Stimulated activated CD4-positive, alpha-beta T cell treated with anti-CD3 and anti-CD28 coated beads, Interleukin-1b, Interleukin-23, amount 100 ng/mL, for 48 hours (primary cell): ENCODE results near the gene ABCB10.
A peak's percentile ranks its signal among the peaks of the same experiment; 100 is the strongest.
"Not testable (repeated sequence)": the region's sequence is repeated elsewhere in the genome, so short reads cannot be mapped to it uniquely, and the experiment has no call there.

ENCODE experiments used
- DNase-seq: peaks from one replicate; pipeline ENCODE4 v3.0.0-alpha.2; 2020

The ABCB10 gene

DNA sequence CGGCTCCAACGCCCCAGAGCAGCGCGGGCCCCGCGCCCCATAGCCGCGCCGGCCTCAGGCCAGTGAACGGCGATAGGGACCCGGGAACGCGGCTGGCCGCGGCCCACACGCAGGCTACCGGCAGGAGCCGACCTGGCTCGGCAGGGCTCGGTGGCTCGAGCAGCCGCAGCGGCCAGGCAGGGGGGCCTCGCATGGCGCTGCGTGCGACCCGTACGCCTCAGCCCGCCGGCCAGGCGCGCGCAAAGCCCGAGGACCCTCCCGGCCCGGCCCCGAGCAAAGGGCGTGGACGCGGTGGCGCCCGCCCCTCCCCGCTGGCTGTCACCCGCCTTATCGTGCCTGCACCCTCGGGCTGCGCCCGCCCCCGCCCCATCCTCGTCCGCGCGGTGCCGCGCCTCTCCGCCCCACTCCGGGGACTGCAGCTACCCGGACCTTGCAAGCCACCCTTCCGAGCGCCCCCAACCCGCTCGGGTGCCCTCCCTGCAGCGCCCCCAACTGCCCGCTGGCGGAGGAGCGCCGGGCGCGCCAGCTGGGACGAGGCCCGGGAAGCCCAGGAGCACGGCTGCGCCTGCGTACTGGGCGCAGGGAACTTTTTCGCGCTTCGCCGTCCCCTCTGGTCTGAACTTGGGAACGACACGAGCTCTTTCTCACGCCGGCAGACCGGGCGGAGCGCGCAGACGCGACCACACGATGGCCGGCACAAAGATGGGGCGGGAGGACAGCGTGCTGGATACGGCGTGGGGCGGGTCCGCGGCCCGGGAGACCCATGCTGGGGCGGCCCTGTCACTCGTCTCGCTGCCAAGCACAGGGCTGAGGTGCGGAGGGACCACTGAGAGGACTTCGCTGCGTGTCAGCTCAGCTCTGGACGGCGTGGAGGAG is at the start of gene ABCB10:
Gene ABCB10, minus strand, starts transcription at position 248 of the 876 bp plus-strand sequence. Its CDS starts 55 bp downstream, at position 193.
- peak; percentile 89 for DNase-seq

DNA sequence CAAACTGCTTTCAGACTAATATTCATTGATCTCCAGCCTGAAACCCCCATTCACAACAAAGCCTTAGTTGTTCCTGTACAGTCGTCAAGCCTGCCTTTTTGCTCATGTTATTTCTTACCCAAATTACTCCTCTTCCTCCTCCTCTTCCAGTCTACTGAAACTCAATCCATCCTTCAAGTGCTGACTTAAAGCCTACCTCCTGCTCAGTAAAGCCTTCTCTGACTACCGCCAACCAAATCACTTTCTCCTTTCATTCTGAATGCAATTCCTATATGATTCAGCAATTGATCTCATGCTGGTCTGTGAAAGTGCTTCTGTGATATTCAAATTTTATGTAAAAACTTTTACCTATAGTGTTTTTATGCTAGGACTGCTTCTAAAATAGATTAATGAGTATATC is 48.9 kb upstream of the ABCB10 start:
- DNase-seq, result no peak

DNA sequence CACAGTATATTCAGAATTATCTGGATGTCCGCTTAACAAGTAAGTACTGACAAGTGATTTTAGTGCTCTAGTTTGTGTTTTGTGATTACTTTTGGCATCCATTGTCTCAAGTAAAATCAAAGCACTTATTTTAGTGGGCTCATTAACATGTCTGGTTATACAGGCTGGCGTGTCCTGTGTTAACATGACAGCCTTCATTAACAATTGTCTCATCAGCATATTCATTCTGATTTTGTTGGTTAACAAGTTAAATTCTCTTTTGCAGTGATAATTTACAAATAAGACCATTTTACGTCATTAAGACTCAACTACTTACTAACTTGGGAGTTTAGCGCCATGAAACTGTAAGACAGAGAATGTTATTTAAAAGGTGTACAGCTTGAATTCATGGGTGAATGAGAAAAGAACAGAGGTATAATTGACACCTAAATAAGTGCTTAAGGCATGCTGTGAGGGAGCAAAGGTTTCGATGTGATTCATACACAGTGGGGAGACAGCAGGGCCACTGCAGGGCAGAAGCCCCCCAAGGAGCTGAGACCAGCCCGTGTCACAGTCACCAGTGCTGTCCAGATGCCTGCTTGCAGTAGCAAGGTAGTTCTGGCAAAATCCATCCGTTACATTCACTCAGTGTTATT is 45.0 kb upstream of the ABCB10 start:
- no peak for DNase-seq

DNA sequence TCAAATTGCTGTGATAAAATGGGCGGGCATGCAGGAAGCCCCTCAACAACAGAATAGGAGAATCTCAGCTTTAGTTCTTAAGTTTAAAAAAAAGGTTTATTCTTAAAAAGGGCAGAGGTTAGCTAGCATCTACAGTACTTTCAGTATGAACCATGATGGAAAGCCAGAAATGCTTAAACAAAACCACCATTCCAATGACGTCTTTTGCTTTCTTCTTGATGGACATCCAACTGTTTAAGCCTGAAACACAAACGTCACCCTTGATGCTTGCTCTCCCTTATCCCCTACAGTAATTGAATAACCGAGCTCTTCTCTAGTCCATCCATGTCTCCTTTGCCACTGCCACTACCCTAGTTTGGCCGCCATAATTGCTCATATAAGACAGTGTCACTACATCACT is 41.7 kb upstream of the ABCB10 start:
- DNase-seq, result no peak

DNA sequence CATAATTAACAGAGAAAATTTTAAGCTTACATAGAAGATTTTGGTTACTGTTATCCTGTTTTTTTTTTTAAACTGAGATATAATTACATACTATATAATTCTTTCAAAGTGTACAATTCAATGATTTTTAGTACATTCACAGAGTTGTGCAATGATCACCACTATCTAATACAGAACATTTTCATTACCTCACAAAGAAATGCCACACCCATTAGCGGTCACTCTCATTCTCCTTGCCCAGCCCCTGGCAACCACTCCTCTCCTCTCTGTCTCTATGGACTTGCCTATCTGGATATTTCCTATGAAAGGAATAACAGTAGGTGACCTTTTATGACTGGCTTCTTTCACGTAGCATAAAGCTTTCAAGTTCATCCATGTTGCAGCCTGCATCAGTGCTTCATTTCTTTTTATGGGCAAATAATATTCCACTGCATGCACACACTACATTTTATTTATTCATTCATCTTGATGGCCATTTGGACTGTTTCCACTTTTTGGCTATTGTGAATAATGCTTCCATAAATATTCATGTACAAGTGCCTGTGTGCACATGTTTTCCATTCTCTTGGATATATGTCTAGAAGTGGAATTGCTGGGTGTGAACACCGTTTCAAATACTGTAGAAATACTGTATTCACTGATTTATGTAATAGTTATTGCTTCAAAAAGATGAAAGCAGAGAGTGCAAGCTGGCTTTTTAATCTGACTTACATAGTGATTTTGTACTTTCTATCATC is 40.9 kb upstream of the ABCB10 start:
- no peak for DNase-seq

DNA sequence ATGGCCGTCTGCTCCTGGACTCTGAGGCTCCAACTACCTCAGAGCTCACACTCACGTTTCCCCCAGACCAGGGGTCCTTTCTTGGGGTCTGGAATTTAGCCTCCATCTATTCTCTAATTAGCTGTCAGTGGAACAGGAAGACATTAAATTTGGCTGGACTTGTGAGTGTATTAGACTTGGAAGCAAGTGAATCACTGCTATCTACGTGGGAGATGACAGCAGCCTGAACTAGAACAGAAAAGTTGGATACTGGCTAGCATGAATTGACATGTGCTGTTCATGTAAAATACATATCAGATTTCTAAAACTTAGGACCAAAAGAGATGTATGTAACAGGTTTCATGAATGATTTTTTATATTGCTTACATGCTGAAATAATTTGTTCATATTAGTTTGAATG is 39.4 kb upstream of the ABCB10 start:
- DNase-seq, result no peak

DNA sequence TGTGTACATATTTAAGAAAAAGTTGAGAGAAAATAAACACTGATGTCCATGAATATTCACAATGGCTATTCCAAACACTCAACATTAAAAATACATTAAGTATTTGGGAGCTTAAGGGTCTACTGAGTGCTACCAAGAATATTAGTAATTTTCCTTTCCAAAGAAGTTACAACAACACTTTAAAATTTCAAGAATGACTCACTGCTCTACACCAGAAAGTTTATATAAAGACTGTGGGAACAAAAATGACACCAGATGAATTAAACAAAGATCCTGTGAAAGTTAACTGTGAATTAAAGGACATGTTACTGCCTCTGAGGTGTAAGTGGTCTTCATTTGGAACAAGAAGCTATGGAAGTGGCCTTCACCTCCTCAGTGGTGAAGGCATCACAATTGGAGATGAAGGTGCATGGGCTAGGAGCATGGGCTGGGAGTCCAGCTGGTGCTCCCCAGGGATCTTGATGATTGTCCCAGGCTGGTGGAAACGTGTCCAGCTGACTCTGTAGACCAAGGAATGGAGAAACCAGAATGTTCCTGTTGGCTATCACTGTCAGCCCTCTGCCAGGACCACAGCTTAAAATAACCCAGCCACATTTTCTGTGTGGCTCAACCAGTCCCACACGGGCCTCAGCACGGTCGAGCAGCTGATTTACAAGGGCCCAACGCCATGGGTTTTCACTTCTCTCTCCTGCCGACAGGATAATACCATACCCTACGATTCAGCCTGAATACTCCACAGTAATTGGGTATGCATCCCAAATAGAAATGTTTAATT is 38.6 kb upstream of the ABCB10 start:
- no peak for DNase-seq

DNA sequence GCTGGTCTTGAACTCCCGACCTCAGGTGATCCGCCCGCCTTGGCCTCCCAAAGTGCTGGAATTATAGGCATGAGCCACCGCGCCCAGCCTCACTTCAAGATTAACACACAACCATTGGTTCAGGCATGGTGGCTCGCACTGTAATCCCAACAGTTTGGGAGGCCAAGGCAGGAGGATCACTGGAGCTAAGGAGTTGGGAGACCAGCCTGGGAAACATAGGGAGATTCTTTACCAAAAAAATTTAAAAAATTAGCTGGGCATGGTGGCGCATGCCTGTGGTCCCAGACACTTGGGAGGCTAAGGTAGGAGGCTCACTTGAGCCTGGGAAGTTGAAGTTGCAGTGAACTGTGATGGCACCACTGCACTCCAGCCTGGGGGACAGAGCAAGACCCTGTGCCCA is 37.4 kb upstream of the ABCB10 start:
- not testable (repeated sequence) for DNase-seq

DNA sequence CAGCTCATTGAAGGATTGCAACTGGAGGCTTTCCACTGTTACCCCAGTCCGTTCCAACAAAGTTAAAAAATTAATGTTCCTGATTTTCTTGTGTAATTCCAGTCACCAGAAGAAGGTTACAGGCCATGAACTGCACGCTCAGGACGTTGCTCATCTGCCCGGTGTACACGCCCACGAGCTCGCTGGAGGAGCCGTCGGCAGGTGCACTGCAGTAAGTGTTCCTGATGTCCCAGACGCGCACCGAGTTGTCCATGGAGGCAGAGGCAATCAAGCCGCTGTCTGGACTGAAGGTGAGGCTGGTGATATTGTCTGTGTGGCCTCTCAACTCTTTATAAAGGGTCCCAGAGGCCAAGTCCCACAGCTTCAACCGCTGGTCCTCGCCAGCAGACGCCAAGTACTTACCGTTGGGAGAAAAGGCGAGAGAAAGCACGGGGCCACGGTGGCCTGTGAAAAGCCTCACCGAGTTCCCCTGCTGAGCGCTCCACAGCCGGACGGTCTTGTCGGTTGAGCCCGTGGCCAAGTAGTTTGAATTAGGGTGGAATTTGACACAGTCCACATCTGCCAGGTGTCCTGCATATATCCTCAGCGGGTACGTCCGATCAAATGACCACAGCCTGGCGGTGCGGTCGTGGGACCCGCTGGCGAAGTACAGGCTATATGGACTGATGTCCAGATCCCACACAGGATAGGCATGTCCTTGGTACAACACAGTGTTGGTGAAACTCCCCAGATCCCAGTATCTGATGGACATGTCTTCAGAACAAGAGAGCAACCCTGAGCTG is 35.9 kb upstream of the ABCB10 start:
- no peak for DNase-seq

DNA sequence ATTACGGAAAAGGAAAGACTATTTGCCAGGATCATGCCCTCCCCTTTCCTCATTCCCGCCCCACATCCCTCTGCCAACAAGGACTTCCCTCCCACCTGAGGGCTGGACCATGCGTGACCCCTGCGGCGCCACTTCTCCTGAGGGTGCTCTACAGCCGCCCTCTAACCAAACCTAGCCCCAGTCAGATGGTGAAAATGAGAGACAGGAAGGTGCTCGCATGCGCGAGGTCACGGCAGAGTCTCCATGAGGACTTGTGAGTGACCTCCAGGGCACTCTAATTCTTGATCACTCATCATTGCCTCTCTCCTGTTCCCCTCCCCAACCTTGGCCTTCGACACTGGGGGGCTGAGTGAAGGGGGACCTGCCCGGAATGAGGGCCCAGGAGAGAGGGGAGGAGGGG is 35.3 kb upstream of the ABCB10 start:
- DNase-seq, result no peak

DNA sequence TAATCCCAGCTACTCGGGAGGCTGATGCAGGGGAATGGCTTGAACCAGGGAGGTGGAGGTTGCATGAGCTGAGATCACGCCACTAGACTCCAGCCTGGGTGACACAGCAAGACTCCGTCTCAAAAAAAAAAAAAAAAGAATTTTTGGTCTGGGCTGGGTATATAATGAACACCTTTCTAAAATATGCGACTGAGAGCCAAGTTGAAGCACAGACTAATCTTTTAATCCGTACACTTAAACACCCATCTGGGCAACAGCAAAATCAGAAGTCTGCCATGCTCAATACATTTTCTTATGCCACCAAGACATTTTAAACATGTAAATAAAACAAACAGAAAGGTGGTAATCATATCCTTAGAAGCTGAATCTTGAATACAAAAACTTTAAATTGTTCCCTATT is 31.6 kb upstream of the ABCB10 start:
- no peak for DNase-seq

DNA sequence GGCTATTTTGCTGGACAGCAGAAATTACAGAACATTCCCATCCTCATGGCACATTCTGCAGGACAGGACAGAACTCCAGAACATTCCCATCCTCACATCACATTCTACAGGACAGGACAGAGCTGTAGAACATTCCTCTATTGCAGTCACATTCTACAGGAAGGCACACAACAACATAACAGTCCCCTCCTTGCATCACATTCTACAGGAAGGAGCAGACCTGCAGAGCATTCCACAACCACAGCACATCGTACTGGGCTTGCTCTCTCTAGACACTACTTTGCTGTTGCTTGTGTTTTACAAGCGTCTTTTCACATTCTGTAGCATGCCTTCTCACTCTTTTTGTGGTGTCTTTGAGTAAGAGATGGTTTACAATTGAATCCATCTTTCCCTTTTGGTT is 26.8 kb upstream of the ABCB10 start:
- DNase-seq, result no peak

DNA sequence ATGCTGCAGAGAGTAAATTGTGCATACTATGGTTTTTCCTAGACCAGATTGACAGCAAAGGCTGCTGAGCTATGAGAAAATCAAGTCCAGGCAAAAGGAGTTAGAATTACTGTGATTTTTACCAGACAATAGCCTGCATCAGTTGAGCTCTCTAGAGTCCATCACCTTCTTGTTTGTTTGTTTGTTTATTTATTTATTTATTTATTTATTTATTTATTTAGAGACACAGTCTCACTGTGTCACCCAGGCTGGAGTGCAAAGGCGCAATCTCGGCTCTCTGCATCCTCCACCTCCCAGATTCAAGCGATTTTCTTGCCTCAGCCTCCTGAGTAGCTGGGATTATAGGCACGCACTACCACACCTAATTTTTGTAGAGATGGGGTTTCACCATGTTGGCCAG is 24.2 kb upstream of the ABCB10 start:
- no peak for DNase-seq

DNA sequence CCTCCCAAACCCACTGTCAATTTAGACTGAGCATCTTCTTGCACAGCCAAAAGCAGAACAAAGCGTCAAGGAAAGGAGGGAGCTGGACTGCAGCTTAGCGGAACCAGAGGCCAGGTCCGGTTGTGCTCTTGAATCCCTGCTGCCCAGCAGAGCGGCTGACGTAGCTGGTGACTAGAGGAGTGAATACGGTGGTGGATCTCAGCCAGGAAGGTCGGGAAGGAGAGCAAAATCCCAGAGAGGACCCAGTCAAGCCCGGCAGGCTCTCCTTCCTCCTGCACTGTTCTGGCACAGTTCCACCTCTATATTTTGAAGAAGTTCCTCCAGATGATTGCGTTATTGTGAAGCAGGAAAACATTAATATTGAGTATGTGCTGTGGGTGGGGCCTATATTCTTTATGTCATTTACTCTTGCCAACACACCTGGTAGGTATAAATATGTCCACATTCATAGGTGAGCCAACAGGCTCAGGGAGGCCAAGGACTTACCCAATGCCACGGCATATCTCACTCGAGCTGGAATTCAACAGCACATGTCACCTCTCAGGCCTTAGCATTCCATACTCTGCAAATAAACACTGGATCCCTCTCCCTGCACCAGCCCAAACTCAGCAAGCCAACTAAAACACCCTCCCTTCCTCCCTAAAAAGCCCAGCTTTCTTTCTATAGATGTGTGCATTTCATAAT is 23.6 kb upstream of the ABCB10 start:
- no peak for DNase-seq

DNA sequence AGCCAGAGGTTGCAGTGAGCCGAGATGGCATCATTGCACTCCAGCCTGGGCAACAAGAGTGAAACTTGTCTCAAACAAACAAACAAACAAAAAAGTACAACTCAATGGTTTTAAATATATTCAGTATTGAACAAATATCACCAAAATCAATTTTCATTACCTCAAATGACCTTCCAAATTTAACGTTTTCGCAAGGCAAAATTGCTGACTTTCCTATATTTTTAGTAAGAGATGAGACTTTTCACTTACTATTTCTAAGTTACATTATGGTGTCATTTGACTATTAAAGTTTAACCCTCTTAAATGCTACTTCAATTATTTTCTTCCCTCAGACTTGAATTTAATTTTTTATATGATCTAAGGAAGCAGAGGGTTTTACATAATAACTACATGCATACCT is 23.0 kb upstream of the ABCB10 start:
- DNase-seq, result no peak

DNA sequence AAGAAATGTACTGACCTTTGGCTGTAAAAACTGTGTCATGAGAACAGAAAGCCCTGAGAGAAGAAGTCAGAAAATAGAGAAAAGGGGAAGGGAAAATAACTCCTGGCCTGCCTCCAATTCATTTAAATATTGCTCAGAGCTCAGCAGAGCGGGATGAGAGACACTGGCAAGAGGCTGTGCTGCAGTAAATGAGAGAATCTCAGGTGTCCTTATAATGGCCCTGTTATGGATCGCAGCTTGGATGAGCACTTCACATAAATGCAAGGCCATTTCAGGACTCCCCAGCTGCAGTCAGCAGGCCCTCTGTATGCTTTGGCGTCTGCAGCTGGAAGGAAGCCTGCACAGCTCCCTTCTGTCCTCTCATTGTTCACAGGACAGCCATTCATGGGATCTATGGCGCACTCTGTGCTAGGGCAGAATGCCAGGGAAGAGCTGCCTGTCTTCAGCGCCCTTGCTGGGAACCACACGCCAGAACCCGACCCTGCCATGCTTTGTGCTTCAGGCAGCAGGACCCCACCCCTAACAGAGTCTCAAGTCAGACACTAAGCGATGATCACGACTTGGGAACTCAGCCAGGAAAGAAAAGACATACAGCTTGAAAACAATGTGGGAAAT is 20.7 kb upstream of the ABCB10 start:
- DNase-seq, result no peak

DNA sequence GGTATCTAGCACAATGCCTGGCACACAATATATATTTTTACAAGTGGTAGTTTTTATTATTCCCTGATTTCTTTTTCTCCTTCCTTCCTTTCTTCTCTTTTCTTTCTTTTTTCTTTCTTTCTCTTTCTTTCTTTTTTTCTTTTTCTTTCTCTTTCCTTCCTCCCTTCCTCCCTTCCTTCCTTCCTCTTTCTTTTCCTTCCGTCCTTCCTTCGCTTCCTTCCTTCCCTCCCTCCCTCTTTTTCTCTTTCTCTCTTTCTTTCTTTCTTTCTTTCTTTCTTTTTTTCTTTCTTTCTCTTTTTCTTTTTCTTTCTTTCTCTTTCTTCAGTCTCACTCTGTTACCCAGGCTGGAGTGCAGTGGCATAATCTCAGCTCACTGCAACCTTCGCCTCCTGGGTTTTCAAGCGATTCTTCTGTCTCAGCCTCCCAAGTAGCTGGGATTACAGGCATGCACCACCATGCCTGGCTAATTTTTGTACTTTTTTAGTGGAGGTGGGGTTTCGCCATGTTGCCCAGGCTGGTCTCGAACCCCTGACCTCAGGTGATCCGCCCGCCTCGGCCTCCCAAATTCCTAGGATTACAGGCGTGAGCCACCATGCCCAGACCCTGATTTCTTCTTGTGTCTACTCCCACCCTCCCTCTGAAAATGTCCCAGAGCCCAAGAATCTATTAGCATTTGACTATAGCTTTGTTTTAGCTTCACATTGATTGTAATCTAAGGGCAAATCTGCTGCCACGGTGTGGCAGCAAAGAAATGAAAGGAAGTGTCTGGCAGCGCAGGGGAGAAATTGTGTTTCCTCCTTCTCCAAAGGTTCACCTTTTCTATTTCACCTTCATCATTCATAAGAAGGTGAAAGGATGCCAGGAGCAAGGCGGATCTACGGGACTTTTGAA is 19.9 kb upstream of the ABCB10 start:
- DNase-seq, result no peak

DNA sequence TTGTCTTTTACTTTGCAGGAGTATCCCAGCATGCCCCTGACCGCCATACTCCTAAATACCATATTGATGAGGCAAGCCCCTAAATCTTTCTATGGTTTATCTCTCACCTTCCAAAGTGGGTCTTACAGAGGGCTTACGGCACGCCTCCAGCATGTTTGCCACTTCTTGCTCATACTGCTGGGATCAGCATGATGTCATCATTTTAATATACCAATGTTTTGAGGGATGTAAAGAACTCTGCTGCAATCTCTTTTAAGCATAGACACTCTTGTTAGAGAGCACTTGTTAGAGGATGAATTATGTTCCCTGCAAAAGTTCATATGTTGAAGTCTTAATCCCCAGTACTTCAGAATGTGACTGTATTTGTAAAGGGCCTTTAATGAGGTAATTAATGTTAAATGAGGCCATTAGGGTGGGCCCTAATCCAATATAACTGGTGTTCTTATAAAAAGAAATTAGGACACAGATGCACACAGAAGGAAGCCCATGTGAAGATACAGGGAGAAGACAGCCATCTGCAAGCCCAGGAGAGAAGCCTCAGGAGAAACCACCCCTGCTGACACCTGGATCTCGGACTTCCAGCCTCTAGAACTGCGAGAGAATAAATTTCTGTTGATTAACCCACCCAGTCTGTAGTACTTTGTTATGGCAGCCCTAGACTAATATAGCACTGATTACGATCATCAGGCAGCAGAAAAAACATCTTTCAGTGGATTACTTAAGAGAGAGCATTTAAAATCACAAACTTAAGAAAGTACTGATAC is 16.4 kb upstream of the ABCB10 start:
- no peak for DNase-seq

DNA sequence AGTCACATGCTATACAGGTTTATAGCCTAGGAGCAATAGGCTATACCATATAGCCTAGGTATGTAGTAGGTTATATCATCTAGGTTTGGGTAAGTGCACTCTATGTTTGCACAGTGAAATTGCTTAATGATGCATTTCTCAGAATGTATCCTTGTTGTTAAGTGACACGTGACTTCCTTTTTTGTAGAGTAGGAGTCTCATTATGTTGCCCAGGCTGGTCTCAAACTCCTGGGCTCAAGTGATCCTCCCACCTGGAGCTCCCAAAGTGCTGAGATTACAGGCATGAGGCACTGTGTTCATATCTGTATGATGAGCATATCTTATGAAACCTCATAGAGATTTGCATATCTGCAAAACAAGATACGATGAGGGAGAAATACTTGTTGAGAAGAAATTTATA is 13.8 kb upstream of the ABCB10 start:
- no peak for DNase-seq
